ENCODE results near the gene SLC22A23.

The SLC22A23 gene

GRCh38 chr6:3348821-3349220 is 108.0 kb downstream of the SLC22A23 start:
- Histone ChIP-seq H3K36me3 (ENCODE audit: control insufficient read depth, insufficient read depth, low read length) (no peaks in the 10 kb centered on the region), H3K27me3 (replicated peaks; ENCODE audit: control insufficient read depth, insufficient read depth, low read length) (no peaks in the 10 kb centered on the region; the same call in none of the 2 replicates), H3K4me3 (replicated peaks; ENCODE audit: low read depth, low read length) (no peak overlapping the region)
- DNase-seq (ENCODE audit: extremely low read depth, insufficient read length) = no peak
- TF ChIP-seq CTCF (IDR thresholded peaks at IDR 0.05; ENCODE audit: insufficient read depth, low read length, poor library complexity, severe bottlenecking) = no peak

GRCh38 chr6:3347826-3348225 is 109.0 kb downstream of the SLC22A23 start:
- Histone ChIP-seq H3K36me3 (ENCODE audit: control insufficient read depth, insufficient read depth, low read length) (no peaks in the 10 kb centered on the region), H3K4me3 (replicated peaks; ENCODE audit: low read depth, low read length) (no peak overlapping the region), H3K27me3 (replicated peaks; ENCODE audit: control insufficient read depth, insufficient read depth, low read length) (no peaks in the 10 kb centered on the region; the same call in none of the 2 replicates)
- no peak for TF ChIP-seq CTCF (IDR thresholded peaks at IDR 0.05; ENCODE audit: insufficient read depth, low read length, poor library complexity, severe bottlenecking)
- no peak for DNase-seq (ENCODE audit: extremely low read depth, insufficient read length)

- no peaks in the 10 kb centered on the region for H3K36me3 ChIP-seq (ENCODE audit: control insufficient read depth, insufficient read depth, low read length)
- TF ChIP-seq CTCF (IDR thresholded peaks at IDR 0.05; ENCODE audit: insufficient read depth, low read length, poor library complexity, severe bottlenecking) = no peak
- no peaks in the 10 kb centered on the region; the same call in none of the 2 replicates for H3K27me3 ChIP-seq (replicated peaks; ENCODE audit: control insufficient read depth, insufficient read depth, low read length)
- no peak for DNase-seq (ENCODE audit: extremely low read depth, insufficient read length)
- no peak overlapping the region for H3K4me3 ChIP-seq (replicated peaks; ENCODE audit: low read depth, low read length)
Observed at GRCh38 chr6:3347247-3347646, 109.6 kb downstream of the SLC22A23 start.

GRCh38 chr6:3346476-3346875 is 110.4 kb downstream of the SLC22A23 start:
- no peak for DNase-seq (ENCODE audit: extremely low read depth, insufficient read length)
- Histone ChIP-seq H3K27me3 (replicated peaks; ENCODE audit: control insufficient read depth, insufficient read depth, low read length) (no peaks in the 10 kb centered on the region; the same call in none of the 2 replicates), H3K36me3 (ENCODE audit: control insufficient read depth, insufficient read depth, low read length) (no peaks in the 10 kb centered on the region), H3K4me3 (replicated peaks; ENCODE audit: low read depth, low read length) (no peak overlapping the region)
- TF ChIP-seq CTCF (IDR thresholded peaks at IDR 0.05; ENCODE audit: insufficient read depth, low read length, poor library complexity, severe bottlenecking) = no peak

- H3K36me3 ChIP-seq (ENCODE audit: control insufficient read depth, insufficient read depth, low read length) = no peaks in the 10 kb centered on the region
- H3K27me3 ChIP-seq (replicated peaks; ENCODE audit: control insufficient read depth, insufficient read depth, low read length) = no peaks in the 10 kb centered on the region; the same call in none of the 2 replicates
- DNase-seq (ENCODE audit: extremely low read depth, insufficient read length) = no peak
- no peak for TF ChIP-seq CTCF (IDR thresholded peaks at IDR 0.05; ENCODE audit: insufficient read depth, low read length, poor library complexity, severe bottlenecking)
- no peak overlapping the region for H3K4me3 ChIP-seq (replicated peaks; ENCODE audit: low read depth, low read length)
Observed at GRCh38 chr6:3345836-3346235, 111.0 kb downstream of the SLC22A23 start.
